Mesothelial cell of epicardium (in vitro differentiated cells): ENCODE results near the gene CACNA2D3. TPM values are rescaled to one million over a fixed set of nuclear protein-coding genes. Genes with fewer than 3 reads are reported as not detected.

Source experiments
- DNase-seq, 2 experiments: peaks; one replicate each; pipeline ENCODE4 v3.0.0; 2021; ENCODE audit warnings: low spot score in 2 of 2; ENCODE audit not compliant: unreplicated experiment in 2 of 2
- H3K27ac Mint-ChIP-seq: 2 replicates; pipeline ENCODE4 v1.8.0; 2021; ENCODE audit warnings: mixed read lengths
- H3K27me3 Mint-ChIP-seq: 2 replicates; pipeline ENCODE4 v1.8.0; 2021; ENCODE audit warnings: low read depth, mixed read lengths
- H3K36me3 Mint-ChIP-seq: 2 replicates; pipeline ENCODE4 v1.8.0; 2021; ENCODE audit warnings: mixed read lengths
- H3K4me1 Mint-ChIP-seq: 2 replicates; pipeline ENCODE4 v1.8.0; 2021; ENCODE audit warnings: mixed read lengths
- H3K4me3 Mint-ChIP-seq: 2 replicates; pipeline ENCODE4 v1.8.0; 2021; ENCODE audit warnings: mild to moderate bottlenecking, moderate library complexity, mixed read lengths
- H3K9me3 Mint-ChIP-seq: 2 replicates; pipeline ENCODE4 v1.8.0; 2021; ENCODE audit warnings: mixed read lengths
- total RNA-seq: library from RNA; stranded (reverse); gene quantifications from 3 replicates; pipeline ENCODE4 v1.2.1, GENCODE V29; 2021
- TF ChIP-seq, protein P1 (sequence below): fragments of 200-600 bp; sonication (generic); IDR thresholded peaks from one replicate; pipeline ENCODE4 v1.5.0; 2021; ENCODE audit warnings: antibody characterized with exemption; ENCODE audit not compliant: unreplicated experiment

Gene CACNA2D3
- total RNA-seq, 1 donor from 2014 or later: 2.3 TPM

DNA sequence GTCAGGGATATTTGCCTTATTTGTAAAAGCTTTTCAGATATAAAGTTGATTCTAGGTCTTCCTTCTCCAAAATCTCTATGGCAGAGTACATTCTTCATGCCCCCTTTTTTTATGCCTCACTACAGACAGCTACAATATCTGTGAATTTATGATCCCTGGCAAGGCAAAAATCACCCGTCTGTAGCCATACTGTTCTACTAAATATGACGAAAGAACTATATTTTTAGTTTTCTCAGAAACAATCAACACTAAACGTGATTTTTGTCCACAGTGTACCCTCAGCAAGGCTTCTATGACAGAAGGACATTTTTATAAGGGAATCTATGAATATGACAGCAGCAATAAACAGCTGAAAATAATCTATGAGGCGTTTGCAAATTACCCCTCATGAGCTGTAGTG, 792.8 kb downstream of the CACNA2D3 start:
- Mint-ChIP-seq H3K27ac (no peak overlapping the region), H3K36me3 (peaks cover 17% of the 10 kb centered on the region), H3K9me3 (peaks cover 15% of the 10 kb centered on the region), H3K27me3 (no peaks in the 10 kb centered on the region), H3K4me3 (no peak overlapping the region), H3K4me1 (peaks cover 16% of the 10 kb centered on the region)
- TF ChIP-seq, protein P1, sequence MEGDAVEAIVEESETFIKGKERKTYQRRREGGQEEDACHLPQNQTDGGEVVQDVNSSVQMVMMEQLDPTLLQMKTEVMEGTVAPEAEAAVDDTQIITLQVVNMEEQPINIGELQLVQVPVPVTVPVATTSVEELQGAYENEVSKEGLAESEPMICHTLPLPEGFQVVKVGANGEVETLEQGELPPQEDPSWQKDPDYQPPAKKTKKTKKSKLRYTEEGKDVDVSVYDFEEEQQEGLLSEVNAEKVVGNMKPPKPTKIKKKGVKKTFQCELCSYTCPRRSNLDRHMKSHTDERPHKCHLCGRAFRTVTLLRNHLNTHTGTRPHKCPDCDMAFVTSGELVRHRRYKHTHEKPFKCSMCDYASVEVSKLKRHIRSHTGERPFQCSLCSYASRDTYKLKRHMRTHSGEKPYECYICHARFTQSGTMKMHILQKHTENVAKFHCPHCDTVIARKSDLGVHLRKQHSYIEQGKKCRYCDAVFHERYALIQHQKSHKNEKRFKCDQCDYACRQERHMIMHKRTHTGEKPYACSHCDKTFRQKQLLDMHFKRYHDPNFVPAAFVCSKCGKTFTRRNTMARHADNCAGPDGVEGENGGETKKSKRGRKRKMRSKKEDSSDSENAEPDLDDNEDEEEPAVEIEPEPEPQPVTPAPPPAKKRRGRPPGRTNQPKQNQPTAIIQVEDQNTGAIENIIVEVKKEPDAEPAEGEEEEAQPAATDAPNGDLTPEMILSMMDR: no peak
- DNase-seq: no peak

DNA sequence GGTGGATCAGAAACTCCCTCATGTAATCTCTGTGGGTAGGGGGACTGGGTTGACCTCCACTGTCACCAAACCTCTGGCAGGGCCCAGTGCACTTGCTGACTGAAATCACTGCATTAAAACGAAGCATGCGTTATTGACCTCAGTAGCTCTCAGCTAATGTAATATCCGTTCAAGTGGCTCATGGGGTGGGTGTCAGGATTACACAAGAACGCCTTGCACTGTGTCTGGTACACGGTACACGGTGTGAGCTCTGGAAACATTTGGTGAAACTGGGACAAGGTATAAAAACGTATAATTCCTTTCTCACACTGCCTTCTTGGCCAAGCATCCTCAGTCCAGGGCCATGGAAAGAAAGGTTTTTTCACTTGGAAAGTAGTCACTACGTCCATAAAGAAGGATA, 793.6 kb downstream of the CACNA2D3 start:
- TF ChIP-seq, protein P1: no peak
- Mint-ChIP-seq H3K27me3 (no peaks in the 10 kb centered on the region), H3K27ac (no peak overlapping the region), H3K4me1 (peaks cover 16% of the 10 kb centered on the region), H3K9me3 (peaks cover 15% of the 10 kb centered on the region), H3K36me3 (peaks cover 17% of the 10 kb centered on the region), H3K4me3 (no peak overlapping the region)
- no peak for DNase-seq

DNA sequence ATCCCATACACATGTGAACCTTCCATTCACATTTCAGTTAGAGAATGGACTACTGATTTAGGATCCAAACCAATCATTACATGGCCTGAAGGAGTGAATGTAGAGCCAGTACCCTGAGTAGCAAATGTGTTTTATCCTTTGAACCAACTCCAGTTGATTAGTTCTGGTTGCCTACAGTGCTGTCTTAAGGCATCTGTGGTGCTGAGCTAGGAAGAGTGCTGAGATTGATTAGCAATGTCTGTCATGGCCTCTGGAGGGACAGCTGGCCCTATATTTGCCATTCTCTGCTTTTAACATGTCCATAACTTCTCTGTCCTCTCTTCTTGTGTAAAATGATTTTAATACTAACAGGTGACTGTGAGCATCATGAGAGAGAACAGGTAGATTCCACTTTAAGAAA, 794.4 kb downstream of the CACNA2D3 start:
- H3K27ac Mint-ChIP-seq: no peak overlapping the region
- H3K27me3 Mint-ChIP-seq: no peaks in the 10 kb centered on the region
- no peak for DNase-seq
- peaks cover 10% of the 10 kb centered on the region for H3K9me3 Mint-ChIP-seq
- H3K4me3 Mint-ChIP-seq: no peak overlapping the region
- H3K36me3 Mint-ChIP-seq: peaks cover 13% of the 10 kb centered on the region
- TF ChIP-seq, protein P1: no peak
- peaks cover 16% of the 10 kb centered on the region for H3K4me1 Mint-ChIP-seq

DNA sequence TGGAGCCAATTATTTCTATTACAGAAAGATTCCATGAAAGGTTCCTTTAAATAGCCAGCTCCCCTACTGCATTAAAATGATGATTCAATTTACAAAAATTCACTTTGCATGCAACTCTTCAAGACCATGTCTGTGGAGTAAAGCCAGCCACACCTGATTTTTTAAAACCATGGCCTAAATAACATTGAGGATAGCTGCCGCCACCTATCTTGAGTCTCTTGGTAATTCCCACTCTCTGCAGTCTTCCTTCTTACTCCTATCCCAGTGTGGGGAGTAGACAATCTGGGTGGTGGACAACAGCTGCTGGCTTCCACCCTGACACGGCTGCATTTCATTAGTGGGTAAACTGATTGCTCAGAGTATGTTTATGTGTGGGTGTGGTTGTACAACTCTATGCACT, 794.8 kb downstream of the CACNA2D3 start:
- no peak for DNase-seq
- Mint-ChIP-seq H3K4me1 (peaks cover 16% of the 10 kb centered on the region), H3K9me3 (peaks cover 6% of the 10 kb centered on the region), H3K27ac (no peak overlapping the region), H3K4me3 (no peak overlapping the region), H3K27me3 (no peaks in the 10 kb centered on the region), H3K36me3 (peaks cover 9% of the 10 kb centered on the region)
- TF ChIP-seq, protein P1: no peak

DNA sequence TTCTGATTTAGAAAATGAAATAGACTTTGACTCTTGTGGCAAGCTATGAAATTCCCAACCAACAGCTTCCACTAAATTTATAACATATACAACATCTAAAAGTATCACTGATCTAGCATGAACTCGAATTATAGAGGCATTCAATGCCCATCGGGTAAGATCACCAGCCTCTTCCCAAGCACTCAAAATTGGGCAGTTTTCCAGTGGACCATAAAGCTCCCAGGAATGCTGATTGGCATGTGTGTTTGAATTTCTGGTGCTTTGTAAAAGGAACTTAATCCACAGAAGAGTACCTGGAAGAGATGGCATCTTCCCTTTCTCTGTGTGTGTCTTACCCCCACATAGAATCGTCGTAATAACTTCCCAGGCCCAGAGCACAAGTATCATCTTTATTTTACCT, 795.5 kb downstream of the CACNA2D3 start:
- DNase-seq: no peak
- Mint-ChIP-seq H3K9me3 (peaks cover 4% of the 10 kb centered on the region), H3K36me3 (peaks cover 3% of the 10 kb centered on the region), H3K27me3 (no peaks in the 10 kb centered on the region), H3K4me3 (no peak overlapping the region), H3K27ac (no peak overlapping the region), H3K4me1 (peaks cover 16% of the 10 kb centered on the region)
- TF ChIP-seq, protein P1: no peak

DNA sequence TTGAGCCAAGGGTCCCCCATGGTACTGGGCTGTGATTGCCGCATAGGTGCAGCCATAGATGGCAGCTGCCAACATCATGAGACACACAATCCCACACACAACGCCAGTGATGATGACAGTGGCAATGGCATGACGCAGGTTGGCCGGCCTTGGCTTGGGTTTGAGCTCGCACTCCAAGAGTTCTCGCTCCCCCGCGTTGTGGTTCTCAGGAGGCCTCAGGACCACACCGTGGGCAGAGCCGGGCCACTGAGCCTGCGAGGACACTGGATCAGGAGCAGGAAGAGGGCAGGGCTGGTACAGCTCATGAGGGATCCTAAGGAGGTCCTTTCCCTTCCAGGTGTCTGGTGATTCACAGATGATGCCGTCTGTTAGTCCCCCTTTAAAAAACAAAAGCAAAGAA, 796.2 kb downstream of the CACNA2D3 start:
- no peak for DNase-seq
- TF ChIP-seq, protein P1: no peak
- peaks cover 5% of the 10 kb centered on the region for H3K9me3 Mint-ChIP-seq
- no peaks in the 10 kb centered on the region for H3K36me3 Mint-ChIP-seq
- H3K27me3 Mint-ChIP-seq: no peaks in the 10 kb centered on the region
- no peak overlapping the region for H3K27ac Mint-ChIP-seq
- H3K4me1 Mint-ChIP-seq: peaks cover 16% of the 10 kb centered on the region
- no peak overlapping the region for H3K4me3 Mint-ChIP-seq
